Head of caudate nucleus (tissue), 42 donors: ENCODE measurements around the gene CSPG5.

ENCODE experiments used
- DNase-seq, 42 donors: peaks; one replicate each; pipeline versions ENCODE4 v3.0.0 to v3.0.0-alpha.2; 2020 to 2021; ENCODE audit warnings: mixed read lengths in 7 of 42
- intact Hi-C: fragments of 100-400 bp; cut with DNase I; formaldehyde crosslinking; loops from one replicate; pipeline ENCODE4 v1.15.0; 2022

Gene CSPG5

GRCh38 chr3:47592066-47592795 lies 13.6 kb upstream of the CSPG5 start:
- intact Hi-C loops: no loop called here
- no peak for DNase-seq

- intact Hi-C loops: no loop called here
- no peak for DNase-seq
Observed at GRCh38 chr3:47590216-47590615, 11.6 kb upstream of the CSPG5 start.

- intact Hi-C loops: no loop called here
- no peak for DNase-seq
Observed at GRCh38 chr3:47588587-47588986, 9.9 kb upstream of the CSPG5 start.

- no peak for DNase-seq
- intact Hi-C loops: no loop called here
Observed at GRCh38 chr3:47588053-47588452, 9.4 kb upstream of the CSPG5 start.

- intact Hi-C loops: no loop called here
- DNase-seq: no peak
Observed at GRCh38 chr3:47586746-47587145, 8.1 kb upstream of the CSPG5 start.

- intact Hi-C loops: no loop called here
- DNase-seq: no peak
Observed at GRCh38 chr3:47583320-47584075, 4.8 kb upstream of the CSPG5 start.

GRCh38 chr3:47581835-47582234 lies 3.2 kb upstream of the CSPG5 start:
- intact Hi-C loops: no loop called here
- DNase-seq: no peak

- DNase-seq: no peak
- intact Hi-C loops: no loop called here
Observed at GRCh38 chr3:47581422-47581821, 2.8 kb upstream of the CSPG5 start.

- DNase-seq: no peak
- intact Hi-C loops: no loop called here
Observed at GRCh38 chr3:47580481-47580880, 1.8 kb upstream of the CSPG5 start.

- no peak for DNase-seq
- intact Hi-C loops: no loop called here
Observed at GRCh38 chr3:47579875-47580274, 1.2 kb upstream of the CSPG5 start.

- peak in 35 of 42 donors; percentile 27 to 79 (median 56) for DNase-seq
- intact Hi-C loops: no loop called here
Observed at GRCh38 chr3:47578119-47578632, 489 bp downstream of the CSPG5 start.

- DNase-seq: peak in 2 of 42 donors; percentile 28 to 47
- intact Hi-C loops: no loop called here
Observed at GRCh38 chr3:47577583-47578118, 1.0 kb downstream of the CSPG5 start.

- peak in 35 of 42 donors; percentile 9 to 79 (median 46) for DNase-seq
- intact Hi-C loops: no loop called here
Observed at GRCh38 chr3:47573190-47574172, 5.2 kb downstream of the CSPG5 start.

- intact Hi-C loops: no loop called here
- DNase-seq: peak in 39 of 42 donors; percentile 20 to 79 (median 55)
Observed at GRCh38 chr3:47571391-47572175, 7.1 kb downstream of the CSPG5 start.

- no peak for DNase-seq
- intact Hi-C loops: no loop called here
Observed at GRCh38 chr3:47568901-47569300, 9.8 kb downstream of the CSPG5 start.

GRCh38 chr3:47567149-47567548 lies 11.5 kb downstream of the CSPG5 start:
- intact Hi-C loops: no loop called here
- DNase-seq: no peak

GRCh38 chr3:47566667-47567066 lies 12.0 kb downstream of the CSPG5 start:
- intact Hi-C loops: no loop called here
- DNase-seq: no peak
